Osteoblast (primary cell): ENCODE measurements around the gene PIGT. TPM values are rescaled to one million over a fixed set of nuclear protein-coding genes. Genes with fewer than 3 reads are reported as not detected.

Experiments
- DNase-seq: peaks from one replicate; pipeline ENCODE4 v3.0.0; 2011; ENCODE audit warnings: low spot score, mixed read lengths; ENCODE audit not compliant: insufficient read length; ENCODE audit errors: missing footprints
- H2AFZ ChIP-seq: 2 replicates; pipeline ENCODE4 v1.6.0; 2011; ENCODE audit warnings: mild to moderate bottlenecking, low read length
- H3K27ac ChIP-seq: 2 replicates; pipeline ENCODE4 v1.5.1; 2011; ENCODE audit warnings: mild to moderate bottlenecking, low read depth, low read length, moderate library complexity
- H3K27me3 ChIP-seq: 2 replicates; pipeline ENCODE4 v1.6.0; 2012; ENCODE audit warnings: mild to moderate bottlenecking, control low read depth, inconsistent platforms, low read length, moderate library complexity; ENCODE audit not compliant: insufficient read depth
- H3K36me3 ChIP-seq: 2 replicates; pipeline ENCODE4 v1.5.1; 2011; ENCODE audit warnings: mild to moderate bottlenecking, low read length, control low read depth, moderate library complexity; ENCODE audit not compliant: insufficient read depth
- H3K4me1 ChIP-seq: 2 replicates; pipeline ENCODE4 v1.5.1; 2011; ENCODE audit warnings: mild to moderate bottlenecking, low read length, control low read depth, moderate library complexity; ENCODE audit not compliant: insufficient read depth
- H3K4me2 ChIP-seq: 2 replicates; pipeline ENCODE4 v1.6.0; 2011; ENCODE audit warnings: mild to moderate bottlenecking, low read length; ENCODE audit not compliant: insufficient read depth
- H3K4me3 ChIP-seq: fragments of 200-600 bp; sonication (generic); 3 replicates; pipeline ENCODE4 v1.5.1; 2012; ENCODE audit warnings: mild to moderate bottlenecking, low read length, inconsistent platforms; ENCODE audit not compliant: insufficient read depth
- H3K79me2 ChIP-seq: 2 replicates; pipeline ENCODE4 v1.6.0; 2012; ENCODE audit warnings: mild to moderate bottlenecking, low read length, control low read depth, inconsistent platforms; ENCODE audit not compliant: insufficient read depth
- H3K9me3 ChIP-seq: 2 replicates; pipeline ENCODE4 v1.5.1; 2011; ENCODE audit warnings: low read depth, low read length, control low read depth
- H4K20me1 ChIP-seq: 2 replicates; pipeline ENCODE4 v1.6.0; 2012; ENCODE audit warnings: mild to moderate bottlenecking, low read length, control low read depth; ENCODE audit not compliant: insufficient read depth
- CTCF ChIP-seq: IDR thresholded peaks from 2 replicates; pipeline ENCODE4 v1.5.1; 2011; ENCODE audit warnings: mild to moderate bottlenecking, low read depth, low read length, moderate library complexity; ENCODE audit errors: extremely low read depth
- total RNA-seq: library from RNA; depleted of rRNA; stranded (reverse); fragments of >200 nt; gene quantifications from 2 replicates; pipeline ENCODE4 v1.2.3, GENCODE V29; 2012

PIGT gene
- total RNA-seq, 1 donor: 52.8 TPM

GRCh38 chr20:45408646-45409213 is 7.2 kb upstream of the PIGT start:
- H2AFZ ChIP-seq: no peak overlapping the region
- H3K27me3 ChIP-seq: no peaks in the 10 kb centered on the region
- DNase-seq: peak; percentile 64
- H3K4me2 ChIP-seq: no peak overlapping the region
- H3K27ac ChIP-seq: no peak overlapping the region
- H4K20me1 ChIP-seq: peaks cover 5% of the 10 kb centered on the region
- H3K36me3 ChIP-seq: no peaks in the 10 kb centered on the region
- H3K4me3 ChIP-seq: no peak overlapping the region
- H3K4me1 ChIP-seq: peaks cover 12% of the 10 kb centered on the region
- no peak for TF ChIP-seq CTCF
- peaks cover 3% of the 10 kb centered on the region for H3K79me2 ChIP-seq
- H3K9me3 ChIP-seq: no peaks in the 10 kb centered on the region

- no peak for TF ChIP-seq CTCF
- no peak overlapping the region for H2AFZ ChIP-seq
- H3K9me3 ChIP-seq: no peaks in the 10 kb centered on the region
- H4K20me1 ChIP-seq: peaks cover 5% of the 10 kb centered on the region
- no peak overlapping the region for H3K4me2 ChIP-seq
- peaks cover 12% of the 10 kb centered on the region for H3K4me1 ChIP-seq
- no peaks in the 10 kb centered on the region for H3K36me3 ChIP-seq
- no peak overlapping the region for H3K4me3 ChIP-seq
- no peak overlapping the region for H3K27ac ChIP-seq
- no peaks in the 10 kb centered on the region for H3K27me3 ChIP-seq
- DNase-seq: peak; percentile 32
- H3K79me2 ChIP-seq: peaks cover 3% of the 10 kb centered on the region
Measured at GRCh38 chr20:45409521-45410272, 6.2 kb upstream of the PIGT start.

- no peak overlapping the region for H3K4me3 ChIP-seq
- H3K36me3 ChIP-seq: no peaks in the 10 kb centered on the region
- peaks cover 5% of the 10 kb centered on the region for H4K20me1 ChIP-seq
- H3K4me2 ChIP-seq: no peak overlapping the region
- H3K27ac ChIP-seq: no peak overlapping the region
- no peaks in the 10 kb centered on the region for H3K27me3 ChIP-seq
- DNase-seq: peak; percentile 10
- peaks cover 8% of the 10 kb centered on the region for H3K4me1 ChIP-seq
- peaks cover 6% of the 10 kb centered on the region for H3K79me2 ChIP-seq
- TF ChIP-seq CTCF: no peak
- no peaks in the 10 kb centered on the region for H3K9me3 ChIP-seq
- H2AFZ ChIP-seq: no peak overlapping the region
Measured at GRCh38 chr20:45410887-45411286, 5.1 kb upstream of the PIGT start.

- no peaks in the 10 kb centered on the region for H3K9me3 ChIP-seq
- H3K4me3 ChIP-seq: no peak overlapping the region
- no peak for DNase-seq
- H3K36me3 ChIP-seq: no peaks in the 10 kb centered on the region
- peaks cover 3% of the 10 kb centered on the region for H4K20me1 ChIP-seq
- H2AFZ ChIP-seq: no peak overlapping the region
- H3K4me2 ChIP-seq: no peak overlapping the region
- H3K79me2 ChIP-seq: peaks cover 21% of the 10 kb centered on the region
- H3K27ac ChIP-seq: no peak overlapping the region
- no peak for TF ChIP-seq CTCF
- H3K27me3 ChIP-seq: no peaks in the 10 kb centered on the region
- H3K4me1 ChIP-seq: peaks cover 10% of the 10 kb centered on the region
Measured at GRCh38 chr20:45412653-45413052, 3.3 kb upstream of the PIGT start.
